Choroid plexus epithelial cell (primary cell): Measurements from ENCODE around the gene ZNF324.
A peak's percentile ranks its signal among the peaks of the same experiment; 100 is the strongest.
"Not testable (repeated sequence)": the region's sequence is repeated elsewhere in the genome, so short reads cannot be mapped to it uniquely, and the experiment has no call there.

Source experiments
- DNase-seq: peaks from one replicate; pipeline ENCODE4 v3.0.0-alpha.2; 2010; ENCODE audit warnings: low read depth
- H3K4me3 ChIP-seq: 2 replicates; pipeline ENCODE4 v1.5.1; 2011; ENCODE audit warnings: low read depth, mild to moderate bottlenecking, control low read depth, low read length, moderate library complexity
- TF ChIP-seq, protein P1 (sequence below): conservative IDR thresholded peaks from 2 replicates; pipeline ENCODE4 v1.5.1; 2011; ENCODE audit warnings: low read depth, mild to moderate bottlenecking, control low read depth, inconsistent platforms, low read length, moderate library complexity

Gene ZNF324

DNA sequence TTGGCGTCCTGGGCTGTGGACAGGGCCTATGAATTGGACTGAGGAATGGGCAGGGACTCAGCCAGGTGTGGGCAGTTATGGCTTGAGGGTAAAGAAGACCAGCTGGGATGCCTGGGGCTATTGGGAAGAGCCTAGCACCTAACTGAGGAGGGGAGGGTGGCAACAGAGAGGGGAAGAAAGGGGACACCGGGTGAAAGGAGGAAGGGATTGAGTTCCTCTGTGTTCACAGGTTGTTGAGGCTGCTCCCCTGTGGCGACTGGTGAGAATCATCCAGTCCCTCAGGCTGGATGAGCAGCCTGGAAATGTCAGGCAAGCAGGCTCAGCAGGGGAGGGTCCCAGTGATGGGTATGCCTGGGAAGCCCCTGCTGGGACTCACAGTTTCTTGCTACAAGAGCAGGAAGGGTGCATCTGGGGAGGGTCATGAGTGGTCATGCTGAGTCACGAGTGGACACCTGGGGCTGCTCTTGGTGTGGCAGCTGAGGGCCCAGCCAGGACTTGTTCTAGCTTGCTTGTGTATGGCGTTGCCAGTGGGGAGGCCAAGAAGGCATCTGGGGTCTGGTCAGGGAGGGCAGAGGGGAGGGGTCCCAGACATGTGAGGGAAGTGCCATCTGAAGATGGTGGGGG, 1.4 kb downstream of the ZNF324 start:
- TF ChIP-seq, protein P1, sequence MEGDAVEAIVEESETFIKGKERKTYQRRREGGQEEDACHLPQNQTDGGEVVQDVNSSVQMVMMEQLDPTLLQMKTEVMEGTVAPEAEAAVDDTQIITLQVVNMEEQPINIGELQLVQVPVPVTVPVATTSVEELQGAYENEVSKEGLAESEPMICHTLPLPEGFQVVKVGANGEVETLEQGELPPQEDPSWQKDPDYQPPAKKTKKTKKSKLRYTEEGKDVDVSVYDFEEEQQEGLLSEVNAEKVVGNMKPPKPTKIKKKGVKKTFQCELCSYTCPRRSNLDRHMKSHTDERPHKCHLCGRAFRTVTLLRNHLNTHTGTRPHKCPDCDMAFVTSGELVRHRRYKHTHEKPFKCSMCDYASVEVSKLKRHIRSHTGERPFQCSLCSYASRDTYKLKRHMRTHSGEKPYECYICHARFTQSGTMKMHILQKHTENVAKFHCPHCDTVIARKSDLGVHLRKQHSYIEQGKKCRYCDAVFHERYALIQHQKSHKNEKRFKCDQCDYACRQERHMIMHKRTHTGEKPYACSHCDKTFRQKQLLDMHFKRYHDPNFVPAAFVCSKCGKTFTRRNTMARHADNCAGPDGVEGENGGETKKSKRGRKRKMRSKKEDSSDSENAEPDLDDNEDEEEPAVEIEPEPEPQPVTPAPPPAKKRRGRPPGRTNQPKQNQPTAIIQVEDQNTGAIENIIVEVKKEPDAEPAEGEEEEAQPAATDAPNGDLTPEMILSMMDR: peak; percentile 2
- peak; percentile 39 for DNase-seq
- peak overlapping the region; percentile 33 for H3K4me3 ChIP-seq

DNA sequence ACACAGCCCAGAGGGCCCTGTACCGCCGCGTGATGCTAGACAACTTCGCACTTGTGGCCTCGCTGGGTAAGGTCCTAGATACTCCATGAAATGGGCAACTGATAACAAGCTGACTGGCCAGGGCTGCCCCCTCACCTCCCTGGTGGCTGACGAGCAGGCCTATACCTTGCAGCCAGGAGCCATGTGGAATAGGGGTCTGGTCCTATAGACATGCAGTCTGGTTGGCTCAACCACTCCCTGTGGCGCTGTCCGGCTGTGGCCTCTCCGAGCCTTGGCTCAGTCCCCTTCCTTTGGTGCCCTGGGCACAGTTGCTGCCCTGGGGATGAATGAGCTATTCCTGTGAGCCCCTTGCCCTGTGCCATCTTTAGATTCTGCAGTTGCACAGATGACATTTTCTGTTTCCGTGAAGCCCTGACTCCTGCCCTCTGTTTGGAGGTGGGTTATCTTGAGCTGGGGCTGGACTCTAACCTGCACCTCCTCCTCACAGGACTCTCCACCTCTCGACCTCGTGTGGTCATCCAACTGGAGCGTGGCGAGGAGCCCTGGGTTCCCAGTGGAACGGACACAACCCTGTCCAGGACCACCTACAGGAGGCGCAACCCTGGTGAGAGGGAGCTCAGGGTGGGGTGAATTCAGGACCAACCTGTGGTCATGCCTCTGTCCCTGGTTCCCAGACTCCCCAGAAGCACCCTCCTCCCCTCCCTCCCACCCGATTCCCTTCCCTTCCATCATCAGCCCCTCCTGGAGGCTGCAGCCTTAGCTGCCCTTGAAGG, 2.5 kb downstream of the ZNF324 start:
- TF ChIP-seq, protein P1: no peak
- DNase-seq: no peak

DNA sequence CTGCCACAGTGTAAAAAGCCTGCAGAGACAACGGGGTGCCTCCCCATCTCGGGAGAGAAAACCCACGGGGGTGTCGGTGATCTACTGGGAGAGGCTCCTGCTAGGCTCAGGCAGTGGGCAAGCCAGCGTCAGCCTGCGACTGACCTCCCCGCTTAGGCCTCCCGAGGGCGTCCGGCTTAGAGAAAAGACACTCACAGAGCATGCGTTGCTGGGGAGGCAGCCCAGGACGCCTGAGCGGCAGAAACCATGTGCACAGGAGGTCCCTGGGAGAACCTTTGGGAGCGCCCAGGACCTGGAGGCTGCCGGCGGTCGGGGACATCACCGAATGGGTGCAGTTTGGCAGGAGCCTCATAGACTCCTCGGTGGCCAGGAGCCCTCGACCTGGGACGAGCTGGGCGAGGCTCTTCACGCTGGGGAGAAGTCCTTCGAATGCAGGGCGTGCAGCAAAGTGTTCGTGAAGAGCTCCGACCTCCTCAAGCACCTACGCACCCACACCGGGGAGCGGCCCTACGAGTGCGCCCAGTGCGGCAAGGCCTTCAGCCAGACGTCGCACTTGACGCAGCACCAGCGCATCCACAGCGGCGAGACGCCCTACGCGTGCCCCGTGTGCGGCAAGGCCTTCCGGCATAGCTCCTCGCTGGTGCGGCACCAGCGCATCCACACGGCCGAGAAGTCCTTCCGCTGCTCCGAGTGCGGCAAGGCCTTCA, 4.1 kb downstream of the ZNF324 start:
- not testable (repeated sequence) for H3K4me3 ChIP-seq, DNase-seq

More for the DNA sequence above, 2.5 kb downstream of the ZNF324 start:
- H3K4me3 ChIP-seq: no peak overlapping the region

DNA sequence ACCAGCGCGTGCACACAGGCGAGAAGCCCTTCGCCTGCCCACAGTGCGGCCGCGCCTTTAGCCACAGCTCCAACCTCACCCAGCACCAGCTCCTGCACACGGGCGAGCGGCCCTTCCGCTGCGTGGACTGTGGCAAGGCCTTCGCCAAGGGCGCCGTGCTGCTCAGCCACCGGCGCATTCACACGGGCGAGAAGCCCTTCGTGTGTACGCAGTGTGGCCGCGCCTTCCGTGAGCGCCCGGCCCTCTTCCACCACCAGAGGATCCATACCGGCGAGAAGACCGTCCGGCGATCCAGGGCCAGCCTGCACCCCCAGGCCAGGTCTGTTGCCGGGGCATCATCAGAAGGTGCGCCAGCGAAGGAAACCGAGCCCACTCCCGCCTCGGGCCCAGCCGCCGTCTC, 4.9 kb downstream of the ZNF324 start:
- no peak overlapping the region for H3K4me3 ChIP-seq
- no peak for DNase-seq
- TF ChIP-seq, protein P1: no peak

DNA sequence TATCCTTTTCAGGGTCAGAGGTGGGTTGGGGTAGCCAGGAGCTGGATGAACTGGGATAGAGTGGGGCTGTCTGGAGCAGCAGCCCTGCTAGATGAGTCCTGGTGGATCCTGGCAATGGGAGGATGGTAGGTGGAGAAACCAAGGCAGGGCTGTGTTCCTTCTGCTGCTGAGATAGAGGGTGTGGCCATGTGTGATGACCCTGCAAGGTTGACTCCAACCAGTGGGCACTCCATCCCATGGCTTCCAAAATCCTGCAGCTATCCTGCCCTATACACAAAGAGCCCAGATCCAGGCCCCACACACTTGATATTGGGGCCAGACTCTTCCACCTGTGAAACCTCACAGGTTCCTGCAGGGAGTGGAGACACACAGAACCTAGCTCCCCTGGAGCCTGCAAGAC, 6.9 kb downstream of the ZNF324 start:
- no peak for DNase-seq
- TF ChIP-seq, protein P1: no peak
- no peak overlapping the region for H3K4me3 ChIP-seq

DNA sequence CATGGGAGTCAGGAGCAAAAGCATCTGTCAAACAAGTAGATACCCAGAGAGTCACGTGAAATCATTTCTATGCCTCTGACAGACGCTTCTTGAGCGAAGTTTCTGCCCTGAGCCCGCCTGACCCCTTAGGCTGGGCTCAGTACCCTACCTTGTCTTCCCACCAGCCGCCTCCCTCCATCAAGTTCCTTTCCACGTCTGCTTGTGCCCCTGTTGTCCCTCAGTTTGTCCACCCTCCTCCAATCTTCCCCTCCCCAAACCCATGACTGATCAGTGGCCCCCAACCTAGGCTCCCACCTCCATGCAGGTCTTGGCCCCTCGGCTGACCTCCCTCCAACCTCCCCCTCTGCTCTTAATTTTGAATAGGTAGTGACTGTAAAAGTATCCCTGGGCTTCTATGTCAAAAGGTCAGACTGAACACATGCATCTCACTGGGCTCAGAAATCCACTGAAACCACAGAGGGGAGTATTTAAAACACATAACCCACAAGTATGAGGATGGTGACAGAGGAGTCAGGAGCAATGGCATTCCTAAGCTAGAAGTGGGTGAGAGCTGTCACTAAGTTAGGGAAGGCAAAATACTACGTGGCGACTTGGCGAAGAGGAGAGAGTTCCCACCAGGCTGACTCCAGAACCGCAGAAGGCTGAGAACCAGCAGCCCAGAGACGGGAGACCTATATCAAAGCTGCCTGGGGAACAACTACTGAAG, 7.6 kb downstream of the ZNF324 start:
- DNase-seq: peak; percentile 93
- TF ChIP-seq, protein P1: no peak
- H3K4me3 ChIP-seq: no peak overlapping the region
